B cell (primary cell): ENCODE measurements around the gene LOC128125822.

Experiments used
- EZH2 ChIP-seq: IDR thresholded peaks from 2 replicates; pipeline ENCODE4 v1.6.1; 2012; ENCODE audit warnings: borderline replicate concordance, low read depth, mild to moderate bottlenecking, moderate library complexity, low read length; ENCODE audit not compliant: insufficient read depth, poor library complexity, severe bottlenecking
- TF ChIP-seq, protein P1 (sequence below): fragments of 200-600 bp; IDR thresholded peaks from one replicate; pipeline ENCODE4 v1.8.0; 2022; ENCODE audit warnings: antibody characterized with exemption, mild to moderate bottlenecking

DNA sequence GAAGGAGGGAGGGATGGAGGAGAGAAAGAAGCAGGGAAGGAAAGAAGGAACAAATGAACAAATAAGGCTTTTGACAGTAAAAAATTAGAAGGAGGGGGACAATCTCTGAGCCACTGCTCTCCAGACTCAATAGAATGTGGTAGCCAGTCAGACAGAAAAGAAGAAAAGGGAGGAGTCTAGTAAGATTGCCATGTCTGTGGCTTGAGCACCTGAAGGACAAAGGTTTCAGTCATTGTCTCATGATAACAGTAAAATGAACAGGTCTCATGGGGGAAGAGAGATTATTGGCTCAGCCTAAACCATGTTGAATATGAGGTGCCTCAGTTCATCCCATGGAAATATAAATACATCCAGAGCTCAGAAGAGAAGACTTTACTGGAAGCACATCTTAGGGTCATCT lies 14.0 kb upstream of the LOC128125822 start:
- TF ChIP-seq, protein P1, sequence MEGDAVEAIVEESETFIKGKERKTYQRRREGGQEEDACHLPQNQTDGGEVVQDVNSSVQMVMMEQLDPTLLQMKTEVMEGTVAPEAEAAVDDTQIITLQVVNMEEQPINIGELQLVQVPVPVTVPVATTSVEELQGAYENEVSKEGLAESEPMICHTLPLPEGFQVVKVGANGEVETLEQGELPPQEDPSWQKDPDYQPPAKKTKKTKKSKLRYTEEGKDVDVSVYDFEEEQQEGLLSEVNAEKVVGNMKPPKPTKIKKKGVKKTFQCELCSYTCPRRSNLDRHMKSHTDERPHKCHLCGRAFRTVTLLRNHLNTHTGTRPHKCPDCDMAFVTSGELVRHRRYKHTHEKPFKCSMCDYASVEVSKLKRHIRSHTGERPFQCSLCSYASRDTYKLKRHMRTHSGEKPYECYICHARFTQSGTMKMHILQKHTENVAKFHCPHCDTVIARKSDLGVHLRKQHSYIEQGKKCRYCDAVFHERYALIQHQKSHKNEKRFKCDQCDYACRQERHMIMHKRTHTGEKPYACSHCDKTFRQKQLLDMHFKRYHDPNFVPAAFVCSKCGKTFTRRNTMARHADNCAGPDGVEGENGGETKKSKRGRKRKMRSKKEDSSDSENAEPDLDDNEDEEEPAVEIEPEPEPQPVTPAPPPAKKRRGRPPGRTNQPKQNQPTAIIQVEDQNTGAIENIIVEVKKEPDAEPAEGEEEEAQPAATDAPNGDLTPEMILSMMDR = no peak
- TF ChIP-seq EZH2 = no peak
